ENCODE data around the gene THSD4.

DNA sequence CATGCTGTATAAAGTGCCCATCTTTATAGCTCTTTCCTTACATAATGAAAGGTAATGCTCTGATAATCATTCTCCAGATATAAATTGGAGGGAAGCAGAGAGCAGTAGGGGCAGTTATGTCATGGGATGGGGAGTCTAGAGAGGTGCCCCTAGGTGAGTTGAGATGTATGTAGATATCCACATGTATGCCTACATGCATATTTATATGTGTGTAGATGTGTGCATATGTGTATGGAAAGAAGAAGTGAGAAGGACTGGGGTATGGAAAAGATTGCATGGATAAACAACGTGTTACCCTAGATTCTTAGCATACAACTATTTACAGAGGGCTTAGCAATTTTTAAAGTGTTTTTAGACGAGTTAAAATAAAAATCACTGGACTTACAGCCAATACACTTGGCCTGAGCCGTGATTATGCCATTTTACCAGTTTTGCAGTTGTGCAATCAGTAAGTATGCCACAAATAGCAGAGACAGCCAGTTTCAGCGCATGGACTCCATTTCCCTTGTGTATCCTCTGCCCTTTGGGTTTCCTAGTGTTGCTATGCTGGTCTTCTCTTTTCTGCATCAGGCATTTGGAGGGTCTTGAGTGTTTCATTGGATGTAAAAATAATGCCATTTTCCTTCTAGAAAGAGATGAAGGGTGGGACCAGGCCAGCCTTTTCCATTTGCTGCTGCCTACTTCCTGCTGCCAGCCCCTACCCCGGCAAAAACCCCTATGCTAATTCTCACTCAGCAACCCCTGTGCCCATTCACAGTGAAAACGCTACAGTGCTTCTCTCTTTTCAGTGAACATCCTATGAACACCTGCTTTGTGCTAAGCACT is 495.7 kb downstream of the THSD4 start:
- TF ChIP-seq, protein P1, sequence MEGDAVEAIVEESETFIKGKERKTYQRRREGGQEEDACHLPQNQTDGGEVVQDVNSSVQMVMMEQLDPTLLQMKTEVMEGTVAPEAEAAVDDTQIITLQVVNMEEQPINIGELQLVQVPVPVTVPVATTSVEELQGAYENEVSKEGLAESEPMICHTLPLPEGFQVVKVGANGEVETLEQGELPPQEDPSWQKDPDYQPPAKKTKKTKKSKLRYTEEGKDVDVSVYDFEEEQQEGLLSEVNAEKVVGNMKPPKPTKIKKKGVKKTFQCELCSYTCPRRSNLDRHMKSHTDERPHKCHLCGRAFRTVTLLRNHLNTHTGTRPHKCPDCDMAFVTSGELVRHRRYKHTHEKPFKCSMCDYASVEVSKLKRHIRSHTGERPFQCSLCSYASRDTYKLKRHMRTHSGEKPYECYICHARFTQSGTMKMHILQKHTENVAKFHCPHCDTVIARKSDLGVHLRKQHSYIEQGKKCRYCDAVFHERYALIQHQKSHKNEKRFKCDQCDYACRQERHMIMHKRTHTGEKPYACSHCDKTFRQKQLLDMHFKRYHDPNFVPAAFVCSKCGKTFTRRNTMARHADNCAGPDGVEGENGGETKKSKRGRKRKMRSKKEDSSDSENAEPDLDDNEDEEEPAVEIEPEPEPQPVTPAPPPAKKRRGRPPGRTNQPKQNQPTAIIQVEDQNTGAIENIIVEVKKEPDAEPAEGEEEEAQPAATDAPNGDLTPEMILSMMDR (IDR thresholded peaks at IDR 0.05; ENCODE audit: low read length), result no peak
- TF ChIP-seq EZH2phosphoT487 (IDR thresholded peaks at IDR 0.05; ENCODE audit: low read length), result no peak
- TF ChIP-seq EZH2 (optimal IDR thresholded peaks at IDR 0.05; ENCODE audit: low read depth, low read length), result no peak

All from MM.1S (cell line).